Brain microvascular endothelial cell (primary cell): ENCODE measurements around the gene TMEM147.
A peak's percentile ranks its signal among the peaks of the same experiment; 100 is the strongest.

Experiments used
- DNase-seq: peaks from one replicate; pipeline ENCODE4 v3.0.0-alpha.2; 2020
- H3K27ac ChIP-seq: fragments of 250-450 bp; sonication (Bioruptor Pico); 2 replicates; pipeline ENCODE4 v1.5.1; 2020; ENCODE audit warnings: mild to moderate bottlenecking, moderate library complexity
- H3K27me3 ChIP-seq: fragments of 250-450 bp; sonication (Bioruptor Pico); replicated peaks from 2 replicates; pipeline ENCODE4 v1.5.1; 2020; ENCODE audit warnings: mild to moderate bottlenecking
- H3K36me3 ChIP-seq: fragments of 250-450 bp; sonication (Bioruptor Pico); replicated peaks from 2 replicates; pipeline ENCODE4 v1.5.1; 2020; ENCODE audit warnings: mild to moderate bottlenecking
- H3K4me3 ChIP-seq: 2 replicates; pipeline ENCODE4 v1.5.1; 2011; ENCODE audit warnings: low read depth, mild to moderate bottlenecking, control low read depth, low read length, moderate library complexity
- in situ Hi-C: cut with HindIII; loops from 2 replicates; pipeline ENCODE4 v1.10.0; 2017; ENCODE audit warnings: low sequenced_read_pairs, low pct_ligation_motif_present
- TF ChIP-seq, protein P1 (sequence below): IDR thresholded peaks from 2 replicates; pipeline ENCODE4 v1.5.1; 2011; ENCODE audit warnings: low read depth, mild to moderate bottlenecking, moderate library complexity, low read length, control low read depth, inconsistent platforms; ENCODE audit errors: missing control alignments

Gene TMEM147

DNA sequence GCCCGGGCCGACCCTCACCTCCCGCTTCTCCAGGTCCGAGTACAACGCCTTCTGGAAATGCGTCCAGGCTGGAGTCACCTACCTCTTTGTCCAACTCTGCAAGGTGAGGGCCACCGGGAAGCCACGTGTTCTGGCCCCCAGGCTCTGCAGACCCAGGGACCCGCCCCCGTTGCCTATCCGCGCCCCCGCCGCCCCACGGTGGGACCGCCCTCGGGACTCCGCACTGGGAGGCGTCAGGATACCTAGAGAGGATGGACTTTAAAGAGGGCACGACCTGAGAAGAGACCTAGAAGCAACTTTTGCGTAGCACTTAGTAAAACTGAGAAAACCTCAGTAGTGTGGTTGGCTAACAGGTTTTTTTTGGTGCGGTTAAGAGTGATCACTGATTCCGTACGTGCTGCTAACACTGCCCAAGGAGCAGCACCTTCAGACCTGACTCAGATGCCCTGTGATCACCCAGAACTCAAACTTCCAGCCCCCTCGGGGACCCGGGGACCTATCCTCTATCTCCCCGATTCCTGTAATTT is 492 bp downstream of the TMEM147 start:
- no peak for DNase-seq
- in situ Hi-C loops, result no loop called here
- Histone ChIP-seq H3K36me3 (peaks cover 2% of the 10 kb centered on the region), H3K27me3 (no peaks in the 10 kb centered on the region), H3K27ac (peak overlapping the region; percentile 92), H3K4me3 (peak overlapping the region; percentile 93)
- TF ChIP-seq, protein P1, sequence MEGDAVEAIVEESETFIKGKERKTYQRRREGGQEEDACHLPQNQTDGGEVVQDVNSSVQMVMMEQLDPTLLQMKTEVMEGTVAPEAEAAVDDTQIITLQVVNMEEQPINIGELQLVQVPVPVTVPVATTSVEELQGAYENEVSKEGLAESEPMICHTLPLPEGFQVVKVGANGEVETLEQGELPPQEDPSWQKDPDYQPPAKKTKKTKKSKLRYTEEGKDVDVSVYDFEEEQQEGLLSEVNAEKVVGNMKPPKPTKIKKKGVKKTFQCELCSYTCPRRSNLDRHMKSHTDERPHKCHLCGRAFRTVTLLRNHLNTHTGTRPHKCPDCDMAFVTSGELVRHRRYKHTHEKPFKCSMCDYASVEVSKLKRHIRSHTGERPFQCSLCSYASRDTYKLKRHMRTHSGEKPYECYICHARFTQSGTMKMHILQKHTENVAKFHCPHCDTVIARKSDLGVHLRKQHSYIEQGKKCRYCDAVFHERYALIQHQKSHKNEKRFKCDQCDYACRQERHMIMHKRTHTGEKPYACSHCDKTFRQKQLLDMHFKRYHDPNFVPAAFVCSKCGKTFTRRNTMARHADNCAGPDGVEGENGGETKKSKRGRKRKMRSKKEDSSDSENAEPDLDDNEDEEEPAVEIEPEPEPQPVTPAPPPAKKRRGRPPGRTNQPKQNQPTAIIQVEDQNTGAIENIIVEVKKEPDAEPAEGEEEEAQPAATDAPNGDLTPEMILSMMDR, result no peak

DNA sequence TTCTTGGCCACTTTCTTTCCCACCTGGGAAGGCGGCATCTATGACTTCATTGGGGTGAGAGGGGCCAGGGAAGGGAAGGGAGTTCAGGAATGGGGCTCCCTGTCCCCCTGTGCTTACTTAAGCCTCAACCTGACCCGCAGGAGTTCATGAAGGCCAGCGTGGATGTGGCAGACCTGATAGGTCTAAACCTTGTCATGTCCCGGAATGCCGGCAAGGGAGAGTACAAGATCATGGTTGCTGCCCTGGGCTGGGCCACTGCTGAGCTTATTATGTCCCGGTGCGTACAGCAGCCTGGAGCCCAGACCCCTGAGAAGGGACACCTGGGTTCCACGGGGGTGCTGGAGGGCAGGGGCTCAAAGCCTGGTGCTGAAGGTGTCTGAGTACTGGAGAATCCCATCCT is 1.1 kb downstream of the TMEM147 start:
- in situ Hi-C loops, result no loop called here
- TF ChIP-seq, protein P1, result no peak
- Histone ChIP-seq H3K27ac (no peak overlapping the region), H3K27me3 (no peaks in the 10 kb centered on the region), H3K36me3 (peaks cover 2% of the 10 kb centered on the region), H3K4me3 (peak overlapping the region; percentile 93)
- DNase-seq, result no peak

DNA sequence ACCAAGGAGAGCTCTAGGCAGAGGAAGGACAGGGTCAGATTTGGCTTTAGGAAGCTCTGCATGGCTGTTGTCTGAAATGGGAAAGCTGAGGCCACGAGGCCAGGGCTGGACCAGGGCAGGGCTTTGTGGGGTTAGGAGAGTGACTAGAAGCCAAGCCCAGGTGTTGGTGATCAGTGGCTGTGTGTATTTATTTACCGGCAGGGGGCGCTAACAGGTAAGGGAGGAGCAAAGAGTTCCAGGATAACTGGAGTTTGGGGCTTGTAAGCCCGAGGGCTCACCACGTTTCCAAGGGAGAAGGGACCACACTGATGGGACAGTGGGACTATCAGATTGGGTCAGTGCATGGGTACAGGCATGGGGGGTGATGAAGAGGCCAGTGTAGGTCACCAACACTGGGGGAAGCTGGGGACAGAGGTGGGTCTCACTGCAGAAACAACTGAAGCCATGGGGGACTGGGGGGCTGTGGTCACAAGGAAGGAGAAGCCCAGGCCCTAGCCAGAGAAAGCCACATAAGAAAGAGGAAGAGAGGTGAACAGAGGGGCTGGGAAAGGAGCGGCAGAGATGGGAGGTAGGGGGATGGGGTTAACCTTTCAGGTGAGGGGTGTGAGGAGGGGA is 3.9 kb downstream of the TMEM147 start:
- in situ Hi-C loops, result no loop called here
- H3K27ac ChIP-seq, result no peak overlapping the region
- TF ChIP-seq, protein P1, result peak; percentile 83
- H3K36me3 ChIP-seq, result peaks cover 2% of the 10 kb centered on the region
- H3K27me3 ChIP-seq, result no peaks in the 10 kb centered on the region
- no peak overlapping the region for H3K4me3 ChIP-seq
- peak; percentile 11 for DNase-seq

DNA sequence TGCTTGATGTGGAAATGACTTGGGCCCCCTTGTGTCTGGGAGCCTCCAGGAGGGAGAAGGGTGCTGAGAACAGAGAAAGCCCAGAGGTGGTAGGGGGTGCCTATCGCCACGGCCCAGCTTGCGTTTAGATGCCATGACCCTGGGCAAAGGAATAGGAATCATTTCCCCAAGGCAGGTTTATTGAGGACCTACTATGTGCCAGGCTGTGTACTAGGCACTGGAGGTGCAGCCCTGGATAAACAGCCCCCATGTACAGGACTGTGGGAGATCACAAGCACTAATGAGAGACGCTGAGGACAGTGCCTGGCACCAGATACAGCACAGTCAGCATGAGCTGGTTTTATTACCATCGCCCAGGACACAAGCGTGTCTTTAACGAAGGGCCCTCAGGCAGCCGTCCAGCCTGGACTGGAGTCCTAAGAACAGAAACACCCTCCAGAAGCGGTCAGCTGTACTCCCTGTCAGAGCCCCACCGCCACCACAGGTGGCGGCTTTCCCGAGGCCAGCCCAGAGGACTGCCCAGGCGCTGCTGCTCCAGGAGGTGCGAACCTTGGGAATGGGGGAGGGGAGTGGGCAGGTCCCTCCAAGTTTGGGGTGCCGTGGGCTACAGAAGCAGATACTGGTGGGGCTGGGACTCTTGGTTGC is 4.6 kb downstream of the TMEM147 start:
- Histone ChIP-seq H3K27ac (no peak overlapping the region), H3K36me3 (peaks cover 2% of the 10 kb centered on the region)
- in situ Hi-C loops, result no loop called here

DNA sequence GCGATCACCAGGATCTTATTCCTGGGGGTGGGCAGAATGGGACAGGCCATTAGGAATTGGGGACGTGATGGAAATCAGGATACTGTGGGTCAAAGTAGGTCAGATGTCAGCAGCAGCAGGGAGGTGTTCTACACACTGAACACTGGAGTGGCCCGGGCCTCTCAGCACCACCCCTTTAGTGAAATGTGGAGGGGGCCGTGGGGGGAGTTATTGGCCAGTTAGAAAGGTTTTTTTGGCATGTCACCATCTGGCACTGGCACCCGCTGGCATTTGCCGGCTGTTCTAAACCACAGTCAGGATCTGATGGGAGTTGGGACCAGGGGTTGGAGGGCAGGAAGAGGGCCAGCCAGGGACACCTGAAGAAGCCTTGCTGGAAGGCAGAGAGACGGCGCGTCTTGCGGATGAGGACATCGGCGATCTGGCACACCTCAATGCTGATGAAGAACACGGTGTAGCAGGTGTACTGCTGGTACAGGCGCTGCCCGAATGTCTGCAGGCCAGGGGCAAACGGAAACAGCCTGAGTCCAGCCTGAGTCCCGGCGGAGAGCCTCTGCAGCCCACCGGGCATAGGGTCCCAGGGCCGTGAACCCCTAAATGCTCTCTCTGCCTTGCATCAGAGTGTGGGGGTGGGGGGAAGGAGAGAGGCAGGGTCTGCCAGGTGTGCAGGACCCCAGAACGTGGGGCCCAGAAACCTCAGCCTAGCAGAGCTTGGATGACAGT is 5.8 kb downstream of the TMEM147 start:
- in situ Hi-C loops, result no loop called here
- no peak for DNase-seq
- TF ChIP-seq, protein P1, result no peak
- Histone ChIP-seq H3K27ac (no peak overlapping the region), H3K4me3 (no peak overlapping the region), H3K27me3 (no peaks in the 10 kb centered on the region), H3K36me3 (peaks cover 2% of the 10 kb centered on the region)

More for the DNA sequence above, 4.6 kb downstream of the TMEM147 start:
- Histone ChIP-seq H3K27me3 (no peaks in the 10 kb centered on the region), H3K4me3 (no peak overlapping the region)
- DNase-seq, result no peak
- TF ChIP-seq, protein P1, result no peak
